ENCODE data around the gene SAFB2. TPM values are rescaled to one million over a fixed set of nuclear protein-coding genes. Genes with fewer than 3 reads are reported as not detected.
"Not testable (repeated sequence)": the region's sequence is repeated elsewhere in the genome, so short reads cannot be mapped to it uniquely, and the experiment has no call there.

The SAFB2 gene
- total and polyA plus RNA-seq, 10 of the 15 experiments (the other 5 are each of a cell fraction or from before 2014, with no cell fraction given): 4.5 to 89.2 (median 42.9) TPM

DNA sequence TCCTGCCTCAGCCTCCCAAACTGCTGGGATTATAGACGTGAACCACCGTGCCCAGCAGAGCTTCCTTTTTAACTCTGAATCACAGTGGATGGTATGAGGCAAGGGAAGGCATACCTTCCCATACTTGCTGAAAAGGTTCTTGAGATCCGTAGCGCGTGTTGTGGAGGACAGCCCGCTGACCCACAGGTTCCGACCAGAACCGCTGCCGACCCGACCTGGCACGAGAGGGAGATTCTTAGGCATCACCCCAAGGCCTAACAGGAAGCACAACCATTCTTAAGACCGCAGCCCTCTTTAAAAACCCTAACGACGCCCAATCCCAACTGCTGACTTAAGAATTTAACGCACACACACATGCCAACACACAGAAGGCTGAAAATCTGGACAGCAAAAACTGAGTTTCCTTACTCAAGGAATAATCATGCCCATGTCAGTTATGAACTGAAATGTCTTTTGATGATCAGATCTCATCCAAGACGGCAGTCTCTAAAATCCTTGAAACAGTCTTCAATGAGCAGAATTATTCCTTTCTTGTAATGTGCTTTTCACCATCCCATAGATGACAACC is 12.6 kb downstream of the SAFB2 start:
- WGBS (ENCODE audit: insufficient coverage, insufficient replicate concordance, low lambda C conversion rate, missing lambda C conversion rate): over 99% methylated on average over 16 of the region's 16 CpGs
- RAD21 ChIA-PET (ENCODE audit: unreplicated experiment): no interaction called here
- FAIRE-seq: no peak

DNA sequence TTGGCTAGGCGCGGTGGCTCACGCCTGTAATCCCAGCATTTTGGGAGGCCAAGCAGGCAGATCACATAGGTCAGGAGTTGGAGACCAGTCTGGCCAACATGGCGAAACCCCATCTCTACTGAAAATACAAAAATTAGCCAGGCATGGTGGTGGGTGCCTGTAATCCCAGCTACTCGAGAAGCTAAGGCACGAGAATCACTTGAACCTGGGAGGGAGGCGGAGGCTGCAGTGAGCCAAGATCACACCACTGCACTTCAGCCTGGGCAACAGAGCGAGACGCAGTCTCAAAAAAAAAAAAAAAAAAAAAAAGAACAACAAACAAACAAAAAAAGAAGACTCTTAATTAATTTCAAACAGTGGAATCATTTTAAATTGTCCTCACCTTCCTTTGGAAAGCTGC is 13.8 kb downstream of the SAFB2 start:
- H3K27ac ChIP-seq (ENCODE audit: control insufficient read depth, insufficient read depth); H3K9ac ChIP-seq (ENCODE audit: control insufficient read depth, insufficient read depth, low read length); H3K4me1 ChIP-seq (ENCODE audit: control insufficient read depth, insufficient read depth, low read length); RAD21 ChIA-PET (ENCODE audit: unreplicated experiment); in situ Hi-C loops (cut with MboI); DNase-seq (ENCODE audit: low read depth, low spot score); intact Hi-C loops (cut with micrococcal nuclease; ENCODE audit: unreplicated experiment); H2AFZ ChIP-seq (ENCODE audit: control insufficient read depth, low read depth, low read length); H3K27me3 ChIP-seq (replicated peaks in 1 of 2; ENCODE audit: control insufficient read depth in 2 of 2, insufficient read depth in 2 of 2, low read length in 1 of 2); H4K20me1 ChIP-seq (ENCODE audit: control insufficient read depth, insufficient read depth); H3K9me3 ChIP-seq (replicated peaks; ENCODE audit: control insufficient read depth, insufficient read depth, low read length); H3K4me3 ChIP-seq; FAIRE-seq; H3K79me2 ChIP-seq (ENCODE audit: control insufficient read depth, insufficient read depth, low read length); POLR2A ChIA-PET; H3K4me2 ChIP-seq (ENCODE audit: control insufficient read depth, insufficient read depth); CTCF ChIA-PET; BruUV-seq (replicated peaks); ATAC-seq: not testable (repeated sequence)
- WGBS (ENCODE audit: insufficient coverage, insufficient replicate concordance, low lambda C conversion rate, missing lambda C conversion rate): 91% methylated on average over 7 of the region's 9 CpGs
- H3K36me3 ChIP-seq (ENCODE audit: control insufficient read depth in 2 of 2, insufficient read depth in 2 of 2, low read length in 1 of 2): peaks cover 28 to 52% of the 10 kb centered on the region in 2 experiments
- SMC1A ChIA-PET (ENCODE audit: uncharacterized antibody, unreplicated experiment): interaction anchor here (0.9 to 1.1 kb wide), 2 partner anchors 10 to 11 kb away, joined by 3 read pairs; no protein-coding TSS in a partner anchor

More for the DNA sequence above, 12.6 kb downstream of the SAFB2 start:
- no peaks in the 10 kb centered on the region for H3K27me3 ChIP-seq (replicated peaks in 1 of 2; ENCODE audit: control insufficient read depth in 2 of 2, insufficient read depth in 2 of 2, low read length in 1 of 2)
- H3K36me3 ChIP-seq (ENCODE audit: control insufficient read depth in 2 of 2, insufficient read depth in 2 of 2, low read length in 1 of 2): peaks cover 27 to 48% of the 10 kb centered on the region in 2 experiments
- no peaks in the 10 kb centered on the region; the same call in 1 of the 2 replicates for H4K20me1 ChIP-seq (ENCODE audit: control insufficient read depth, insufficient read depth)
- H3K4me2 ChIP-seq (ENCODE audit: control insufficient read depth, insufficient read depth): no peak overlapping the region
- no peak overlapping the region for H2AFZ ChIP-seq (ENCODE audit: control insufficient read depth, low read depth, low read length)
- no peak overlapping the region for H3K9ac ChIP-seq (ENCODE audit: control insufficient read depth, insufficient read depth, low read length)
- ChIA-PET CTCF (no interaction called here), POLR2A (interaction anchor here (0.6 to 0.9 kb wide), 3 partner anchors 13 to 495 kb away, joined by 3 to 7 read pairs (median 4); partner anchors contain the start of genes SAFB and SAFB2), SMC1A (ENCODE audit: uncharacterized antibody, unreplicated experiment) (interaction anchor here (0.9 to 1.1 kb wide), 2 partner anchors 8 to 10 kb away, joined by 3 read pairs; no protein-coding TSS in a partner anchor)
- ATAC-seq: no peak
- TSS peak; percentile 13 for BruUV-seq (replicated peaks)
- TF ChIP-seq POLR2A (IDR thresholded peaks at IDR 0.05; ENCODE audit: low read depth, low read length) (0 out of 2 replicates have a peak, but pooled peaks have one; percentile 31), CEBPB (IDR thresholded peaks at IDR 0.05; ENCODE audit: borderline replicate concordance in 1 of 2, low read depth in 2 of 2, low read length in 2 of 2) (no peak), MTA3 (IDR thresholded peaks at IDR 0.05; ENCODE audit: borderline replicate concordance, low read length) (no peak), KAT2A (conservative IDR thresholded peaks at IDR 0.05; ENCODE audit: control insufficient read depth, low read depth, low read length) (no peak), TCF7 (IDR thresholded peaks at IDR 0.05; ENCODE audit: borderline replicate concordance) (no peak), RAD51 (IDR thresholded peaks at IDR 0.05) (no peak), NR2F1 (conservative IDR thresholded peaks at IDR 0.05) (no peak), BACH1 (IDR thresholded peaks at IDR 0.05; ENCODE audit: borderline replicate concordance) (no peak)
- TF ChIP-seq, protein P1, sequence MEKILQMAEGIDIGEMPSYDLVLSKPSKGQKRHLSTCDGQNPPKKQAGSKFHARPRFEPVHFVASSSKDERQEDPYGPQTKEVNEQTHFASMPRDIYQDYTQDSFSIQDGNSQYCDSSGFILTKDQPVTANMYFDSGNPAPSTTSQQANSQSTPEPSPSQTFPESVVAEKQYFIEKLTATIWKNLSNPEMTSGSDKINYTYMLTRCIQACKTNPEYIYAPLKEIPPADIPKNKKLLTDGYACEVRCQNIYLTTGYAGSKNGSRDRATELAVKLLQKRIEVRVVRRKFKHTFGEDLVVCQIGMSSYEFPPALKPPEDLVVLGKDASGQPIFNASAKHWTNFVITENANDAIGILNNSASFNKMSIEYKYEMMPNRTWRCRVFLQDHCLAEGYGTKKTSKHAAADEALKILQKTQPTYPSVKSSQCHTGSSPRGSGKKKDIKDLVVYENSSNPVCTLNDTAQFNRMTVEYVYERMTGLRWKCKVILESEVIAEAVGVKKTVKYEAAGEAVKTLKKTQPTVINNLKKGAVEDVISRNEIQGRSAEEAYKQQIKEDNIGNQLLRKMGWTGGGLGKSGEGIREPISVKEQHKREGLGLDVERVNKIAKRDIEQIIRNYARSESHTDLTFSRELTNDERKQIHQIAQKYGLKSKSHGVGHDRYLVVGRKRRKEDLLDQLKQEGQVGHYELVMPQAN (conservative IDR thresholded peaks at IDR 0.05): no peak
- H3K9me3 ChIP-seq (replicated peaks; ENCODE audit: control insufficient read depth, insufficient read depth, low read length): no peaks in the 10 kb centered on the region
- H3K27ac ChIP-seq (ENCODE audit: control insufficient read depth, insufficient read depth): no peak overlapping the region
- in situ Hi-C loops (cut with MboI) (no loop called here), intact Hi-C loops (cut with micrococcal nuclease; ENCODE audit: unreplicated experiment) (no loop called here)
- H3K4me1 ChIP-seq (ENCODE audit: control insufficient read depth, insufficient read depth, low read length): no peaks in the 10 kb centered on the region
- H3K79me2 ChIP-seq (ENCODE audit: control insufficient read depth, insufficient read depth, low read length): no peaks in the 10 kb centered on the region; the same call in none of the 2 replicates
- no peak for DNase-seq (ENCODE audit: low read depth, low spot score)
- H3K4me3 ChIP-seq: no peak overlapping the region
